Activated CD4-positive, alpha-beta memory T cell treated with anti-CD3 and anti-CD28 coated beads, Interleukin-2, amount 10 ng/mL, durations not matched to agents 7 days and 5 days (primary cell): Measurements from ENCODE around the gene HERC4. TPM values are rescaled to one million over a fixed set of nuclear protein-coding genes. Genes with fewer than 3 reads are reported as not detected.
"Not testable (repeated sequence)": the region's sequence is repeated elsewhere in the genome, so short reads cannot be mapped to it uniquely, and the experiment has no call there.

ENCODE experiments used
- CTCF ChIA-PET: fragments of 350-600 bp; sonication (Branson Sonifier 250); formaldehyde crosslinking; loops from one replicate; lab custom pipeline; 2021; ENCODE audit warnings: antibody characterized with exemption, inconsistent platforms; lab: Charles Lee
- POLR2A ChIA-PET: fragments of 350-600 bp; sonication (Branson Sonifier 250); formaldehyde crosslinking; loops from one replicate; lab custom pipeline; 2021; ENCODE audit warnings: antibody characterized with exemption; lab: Charles Lee
- DNase-seq: peaks from one replicate; pipeline ENCODE4 v3.0.0-alpha.2; 2020
- H3K27ac Mint-ChIP-seq: one replicate; pipeline ENCODE4 v1.8.0; 2021; ENCODE audit warnings: mild to moderate bottlenecking, mixed read lengths
- H3K27me3 Mint-ChIP-seq: one replicate; pipeline ENCODE4 v1.8.0; 2021; ENCODE audit warnings: mixed read lengths
- H3K36me3 Mint-ChIP-seq: one replicate; pipeline ENCODE4 v1.8.0; 2021; ENCODE audit warnings: low read depth, mixed read lengths
- H3K4me1 Mint-ChIP-seq: one replicate; pipeline ENCODE4 v1.8.0; 2021; ENCODE audit warnings: mixed read lengths
- H3K4me3 Mint-ChIP-seq: one replicate; pipeline ENCODE4 v1.8.0; 2021; ENCODE audit warnings: mild to moderate bottlenecking, mixed read lengths
- H3K9me3 Mint-ChIP-seq: one replicate; pipeline ENCODE4 v1.8.0; 2021; ENCODE audit warnings: mixed read lengths
- total RNA-seq, 2 experiments: library from RNA; stranded (reverse); gene quantifications; one replicate each; pipeline ENCODE4 v1.2.3, GENCODE V29; 2021

HERC4 gene
- total RNA-seq, 2 experiments from 2014 or later, result 64.2 to 65.2 TPM

- Mint-ChIP-seq H3K27ac (no peak overlapping the region), H3K4me3 (no peak overlapping the region), H3K36me3 (no peaks in the 10 kb centered on the region), H3K4me1 (no peaks in the 10 kb centered on the region), H3K9me3 (no peaks in the 10 kb centered on the region), H3K27me3 (no peaks in the 10 kb centered on the region)
- ChIA-PET POLR2A (no interaction called here), CTCF (interaction anchor here (0.7 to 1.0 kb wide), 2 partner anchors 220 to 279 kb away, joined by 3 read pairs; no protein-coding TSS in a partner anchor)
- DNase-seq, result no peak
Measured at GRCh38 chr10:67878133-67878532, 196.9 kb downstream of the HERC4 start.

- ChIA-PET CTCF (interaction anchor here (0.7 to 1.0 kb wide), 2 partner anchors 219 to 279 kb away, joined by 3 read pairs; no protein-coding TSS in a partner anchor), POLR2A (interaction anchor here (0.7 kb wide), 2 partner anchors 294 to 984 kb away, joined by 3 read pairs; no protein-coding TSS in a partner anchor)
- DNase-seq, H3K4me3 Mint-ChIP-seq, H3K9me3 Mint-ChIP-seq, H3K36me3 Mint-ChIP-seq, H3K27me3 Mint-ChIP-seq, H3K4me1 Mint-ChIP-seq, H3K27ac Mint-ChIP-seq: not testable (repeated sequence)
Measured at GRCh38 chr10:67877421-67877820, 197.7 kb downstream of the HERC4 start.

GRCh38 chr10:67875340-67876238 is 199.5 kb downstream of the HERC4 start:
- H3K4me1 Mint-ChIP-seq, result no peaks in the 10 kb centered on the region
- H3K9me3 Mint-ChIP-seq, result no peaks in the 10 kb centered on the region
- no peak overlapping the region for H3K4me3 Mint-ChIP-seq
- POLR2A ChIA-PET, result no interaction called here
- no peak overlapping the region for H3K27ac Mint-ChIP-seq
- no peaks in the 10 kb centered on the region for H3K27me3 Mint-ChIP-seq
- DNase-seq, result no peak
- no peaks in the 10 kb centered on the region for H3K36me3 Mint-ChIP-seq
- CTCF ChIA-PET, result no interaction called here

Other genes starting within 250 kb of the HERC4 start
- 1 to 10 TPM; 4.1 to 6.1 TPM for gene DNAJC12, start 237.1 kb downstream of the HERC4 start, total RNA-seq
- 10 to 100 TPM; 25.8 to 28.5 TPM for gene SIRT1, start 190.6 kb downstream of the HERC4 start, total RNA-seq
- gene MYPN, start 34.2 kb upstream of the HERC4 start, total RNA-seq, result not detected
- gene ATOH7, start 156.8 kb upstream of the HERC4 start, total RNA-seq, result not detected